H1 (cell line): ENCODE results near the gene SEZ6L. TPM values are rescaled to one million over a fixed set of nuclear protein-coding genes. Genes with fewer than 3 reads are reported as not detected.

Source experiments
- KDM4A ChIP-seq: IDR thresholded peaks from one replicate; pipeline ENCODE4 v1.7.1; 2012; ENCODE audit warnings: low read depth, mild to moderate bottlenecking, moderate library complexity, low read length, inconsistent platforms; ENCODE audit not compliant: severe bottlenecking
- RNF2 ChIP-seq: fragments of 200-900, 300-1000 bp; sonication (generic); IDR thresholded peaks from 2 replicates; pipeline ENCODE4 v1.7.1; 2016; ENCODE audit warnings: borderline replicate concordance, low read depth, mild to moderate bottlenecking, antibody characterized with exemption, low read length; ENCODE audit not compliant: poor library complexity, severe bottlenecking; ENCODE audit errors: missing control alignments
- ZNF274 ChIP-seq: IDR thresholded peaks from 2 replicates; pipeline ENCODE4 v1.7.0; 2012; ENCODE audit warnings: low read length, borderline replicate concordance; ENCODE audit errors: extremely low read depth
- polyA plus RNA-seq, 7 experiments: library from polyadenylated mRNA; depleted of rRNA in 3 of 7; stranded (reverse) in 5 of 7; unstranded in 2 of 7; fragments of >200 nt in 5 of 7; fragments of 200-250 nt in 2 of 7; gene quantifications; 1 replicate in 5 of 7; 2 replicates in 1 of 7; 4 replicates in 1 of 7; pipeline versions ENCODE4 v1.2.1 to v1.2.3, GENCODE V29; 2011 to 2013; ENCODE audit warnings: missing spikeins in 2 of 7, mixed read lengths in 2 of 7
- total RNA-seq: library from RNA; stranded (reverse); fragmentation: NEBNext Ultra II Directional; extraction: Animal tissue kit (Norgen Biotek cat#: 25700); gene quantifications from 2 replicates; pipeline ENCODE4 v1.2.1, GENCODE V29; 2021

SEZ6L gene
- total and polyA plus RNA-seq, 2 of the 8 experiments (the other 6 are each of a cell fraction or from before 2014, with no cell fraction given) = 0.06 to 0.33 TPM

- TF ChIP-seq RNF2 (no peak), ZNF274 (no peak), KDM4A (no peak)
Measured at GRCh38 chr22:26308467-26308866, 139.2 kb downstream of the SEZ6L start (continued).
